WERI-Rb-1 (cell line): ENCODE results near the gene PIEZO1.

ENCODE experiments used
- DNase-seq: peaks from one replicate; pipeline ENCODE4 v3.0.0-alpha.2; 2020
- H3K27ac ChIP-seq: fragments of 250-450 bp; sonication (Bioruptor Pico); 2 replicates; pipeline ENCODE4 v1.5.1; 2020; ENCODE audit warnings: mild to moderate bottlenecking, moderate library complexity
- H3K27me3 ChIP-seq: fragments of 250-450 bp; sonication (Bioruptor Pico); 2 replicates; pipeline ENCODE4 v1.5.1; 2021; ENCODE audit warnings: mild to moderate bottlenecking, low read depth, moderate library complexity; ENCODE audit not compliant: insufficient read depth, severe bottlenecking
- H3K36me3 ChIP-seq: fragments of 250-450 bp; sonication (Bioruptor Pico); 2 replicates; pipeline ENCODE4 v1.5.1; 2020; ENCODE audit warnings: mild to moderate bottlenecking, moderate library complexity
- H3K4me3 ChIP-seq: 2 replicates; pipeline ENCODE4 v1.5.1; 2011; ENCODE audit warnings: low read depth, mild to moderate bottlenecking, control low read depth, low read length
- H3K9me3 ChIP-seq: fragments of 250-450 bp; sonication (Bioruptor Pico); 2 replicates; pipeline ENCODE4 v1.5.1; 2021; ENCODE audit warnings: mild to moderate bottlenecking, moderate library complexity; ENCODE audit not compliant: severe bottlenecking
- CTCF ChIP-seq: IDR thresholded peaks from 2 replicates; pipeline ENCODE4 v1.5.1; 2011; ENCODE audit warnings: low read depth, mild to moderate bottlenecking, control low read depth, inconsistent platforms, low read length

The PIEZO1 gene

DNA sequence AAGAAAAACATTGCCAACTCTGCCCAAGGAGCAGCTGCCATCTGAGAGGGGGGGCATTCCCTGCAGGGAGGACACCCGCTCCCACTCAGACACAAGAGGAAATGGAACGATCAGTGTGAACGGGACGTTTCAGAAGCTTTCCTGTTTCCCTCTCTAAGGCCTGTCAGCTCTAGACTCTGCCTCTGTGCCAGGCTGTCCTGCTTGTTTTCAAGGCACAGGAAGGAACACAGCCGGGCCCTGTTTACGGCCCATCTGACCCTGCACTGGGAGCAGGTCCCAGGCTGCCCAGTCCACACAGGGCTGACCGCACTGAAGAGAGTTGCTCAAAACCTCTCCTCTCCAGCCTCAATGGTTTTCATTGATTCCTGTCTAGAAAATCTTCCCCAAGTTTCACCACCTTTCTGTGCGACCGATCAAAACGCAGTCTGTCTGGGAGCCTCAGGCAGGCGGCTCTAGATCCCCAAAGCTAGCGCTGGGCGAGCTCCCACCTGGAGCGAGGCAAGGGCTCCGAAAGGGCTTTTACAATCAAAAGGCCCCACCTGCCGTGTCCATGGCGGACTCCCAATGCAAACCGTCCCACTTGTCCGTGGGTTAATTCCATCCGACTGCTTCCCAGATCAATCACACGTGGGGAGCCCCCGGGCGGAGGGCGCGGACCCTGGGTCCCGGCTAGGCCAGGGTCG is 1.5 kb downstream of the PIEZO1 start:
- H3K27me3 ChIP-seq = no peaks in the 10 kb centered on the region
- no peaks in the 10 kb centered on the region for H3K9me3 ChIP-seq
- no peak for TF ChIP-seq CTCF
- H3K4me3 ChIP-seq = no peak overlapping the region
- no peak for DNase-seq
- H3K27ac ChIP-seq = no peak overlapping the region
- H3K36me3 ChIP-seq = no peaks in the 10 kb centered on the region

- Histone ChIP-seq H3K27ac (no peak overlapping the region), H3K4me3 (no peak overlapping the region), H3K27me3 (no peaks in the 10 kb centered on the region), H3K36me3 (no peaks in the 10 kb centered on the region), H3K9me3 (no peaks in the 10 kb centered on the region)
- no peak for TF ChIP-seq CTCF
- DNase-seq = no peak
Observed at GRCh38 chr16:88782454-88783390, 2.3 kb downstream of the PIEZO1 start.

- DNase-seq = no peak
- no peak overlapping the region for H3K27ac ChIP-seq
- no peaks in the 10 kb centered on the region for H3K9me3 ChIP-seq
- H3K36me3 ChIP-seq = no peaks in the 10 kb centered on the region
- no peak for TF ChIP-seq CTCF
- no peaks in the 10 kb centered on the region for H3K27me3 ChIP-seq
- no peak overlapping the region for H3K4me3 ChIP-seq
Observed at GRCh38 chr16:88781140-88782077, 3.6 kb downstream of the PIEZO1 start.

- no peak for DNase-seq
- H3K27ac ChIP-seq = no peak overlapping the region
- TF ChIP-seq CTCF = no peak
Observed at GRCh38 chr16:88780142-88781062, 4.6 kb downstream of the PIEZO1 start.

More at GRCh38 chr16:88780142-88781062, 4.6 kb downstream of the PIEZO1 start:
- Histone ChIP-seq H3K9me3 (no peaks in the 10 kb centered on the region), H3K27me3 (no peaks in the 10 kb centered on the region), H3K4me3 (no peak overlapping the region), H3K36me3 (no peaks in the 10 kb centered on the region)
